NOMO-1 treated with dmso at 0.1 percent for 144 hours (cell line): ENCODE results near the gene KIAA1755.
A peak's percentile ranks its signal among the peaks of the same experiment; 100 is the strongest.
"Not testable (repeated sequence)": the region's sequence is repeated elsewhere in the genome, so short reads cannot be mapped to it uniquely, and the experiment has no call there.

Source experiments
- DNase-seq: peaks from one replicate; lab custom pipeline; 2025; ENCODE audit not compliant: unreplicated experiment; lab: John Stamatoyannopoulos, UW

KIAA1755 gene

GRCh38 chr20:38291966-38292365 is 31.4 kb upstream of the KIAA1755 start:
- no peak for DNase-seq

- DNase-seq = no peak
Observed at GRCh38 chr20:38290829-38291814, 30.6 kb upstream of the KIAA1755 start.

GRCh38 chr20:38286586-38287531 is 26.3 kb upstream of the KIAA1755 start:
- DNase-seq = no peak

- DNase-seq = no peak
Observed at GRCh38 chr20:38284893-38285444, 24.4 kb upstream of the KIAA1755 start.

- not testable (repeated sequence) for DNase-seq
Observed at GRCh38 chr20:38284066-38284650, 23.6 kb upstream of the KIAA1755 start.

- DNase-seq = no peak
Observed at GRCh38 chr20:38283236-38283635, 22.7 kb upstream of the KIAA1755 start.

- not testable (repeated sequence) for DNase-seq
Observed at GRCh38 chr20:38281176-38281915, 20.8 kb upstream of the KIAA1755 start.

- DNase-seq = no peak
Observed at GRCh38 chr20:38278763-38279162, 18.2 kb upstream of the KIAA1755 start.

GRCh38 chr20:38278131-38278530 is 17.6 kb upstream of the KIAA1755 start:
- DNase-seq = no peak

- DNase-seq = no peak
Observed at GRCh38 chr20:38277691-38278090, 17.2 kb upstream of the KIAA1755 start.

GRCh38 chr20:38277285-38277684 is 16.8 kb upstream of the KIAA1755 start:
- DNase-seq = no peak

- DNase-seq = peak; percentile 73
Observed at GRCh38 chr20:38275815-38276550, 15.4 kb upstream of the KIAA1755 start.

- no peak for DNase-seq
Observed at GRCh38 chr20:38272961-38273360, 12.4 kb upstream of the KIAA1755 start.

- DNase-seq = no peak
Observed at GRCh38 chr20:38272398-38272797, 11.9 kb upstream of the KIAA1755 start.

GRCh38 chr20:38271608-38272120 is 11.1 kb upstream of the KIAA1755 start:
- no peak for DNase-seq

- no peak for DNase-seq
Observed at GRCh38 chr20:38270869-38271605, 10.5 kb upstream of the KIAA1755 start.

GRCh38 chr20:38269715-38270114 is 9.2 kb upstream of the KIAA1755 start:
- DNase-seq = no peak

- no peak for DNase-seq
Observed at GRCh38 chr20:38269040-38269439, 8.5 kb upstream of the KIAA1755 start.
